IPS-18c (cell line): Measurements from ENCODE around the gene CARD19.

ENCODE experiments used
- H3K4me3 ChIP-seq: 2 replicates; pipeline ENCODE4 v1.7.0; 2013; ENCODE audit warnings: low read depth, mild to moderate bottlenecking, low read length, moderate library complexity; ENCODE audit not compliant: insufficient read depth
- H3K9me3 ChIP-seq: one replicate; pipeline ENCODE4 v1.6.1; 2013; ENCODE audit warnings: mild to moderate bottlenecking, low read length, moderate library complexity; ENCODE audit not compliant: control insufficient read depth, insufficient read depth

The CARD19 gene

GRCh38 chr9:93155716-93156474, 59.9 kb downstream of the CARD19 start:
- no peak overlapping the region for H3K4me3 ChIP-seq
- peaks cover 3% of the 10 kb centered on the region for H3K9me3 ChIP-seq

GRCh38 chr9:93156475-93157008, 60.5 kb downstream of the CARD19 start:
- H3K9me3 ChIP-seq, result peaks cover 3% of the 10 kb centered on the region
- H3K4me3 ChIP-seq, result no peak overlapping the region

DNA sequence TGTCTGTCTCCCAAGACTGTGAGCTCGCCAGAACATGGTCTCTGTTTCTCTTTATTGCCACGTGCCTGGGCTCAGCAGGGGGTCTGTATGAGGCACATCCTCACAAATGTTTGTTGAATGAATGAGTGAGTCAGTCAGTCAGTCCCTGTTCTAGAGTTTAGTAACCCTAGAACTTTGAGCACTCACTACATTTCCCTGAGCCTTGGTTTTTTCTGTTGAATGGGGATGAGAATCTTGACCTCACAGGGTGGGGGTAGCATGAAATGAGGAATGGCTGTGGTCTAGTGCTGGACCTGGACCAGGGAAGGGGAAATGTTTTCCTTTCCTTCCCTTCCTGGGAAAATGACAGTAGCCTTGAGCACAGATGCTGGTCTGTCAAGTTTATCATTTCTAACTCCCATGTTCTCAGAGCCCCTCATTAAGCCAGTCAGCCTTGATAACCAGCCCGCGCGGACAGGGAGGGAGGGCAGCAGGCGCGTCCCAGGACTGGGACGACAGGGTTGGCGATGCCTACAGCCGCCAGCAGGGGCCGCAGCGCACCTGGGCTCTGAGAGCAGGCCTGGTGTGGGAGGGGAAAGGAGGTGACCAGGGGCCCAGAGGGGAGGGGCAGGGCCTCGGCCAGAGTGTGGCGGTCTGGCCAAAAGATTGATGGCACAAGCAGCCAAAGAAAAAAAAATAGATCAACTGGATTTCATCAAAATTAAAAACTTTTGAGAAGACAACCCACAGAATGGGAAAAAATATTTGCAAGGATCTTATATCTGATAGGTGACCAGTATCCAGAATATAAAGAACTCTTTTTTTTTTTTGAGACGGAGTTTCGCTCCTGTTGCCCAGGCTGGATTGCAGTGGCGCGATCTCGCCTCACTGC, 63.8 kb downstream of the CARD19 start:
- Histone ChIP-seq H3K9me3 (no peaks in the 10 kb centered on the region), H3K4me3 (no peak overlapping the region)

GRCh38 chr9:93161786-93162562, 66.0 kb downstream of the CARD19 start:
- no peak overlapping the region for H3K4me3 ChIP-seq
- H3K9me3 ChIP-seq, result no peaks in the 10 kb centered on the region
